Liver (tissue), 3 donors: ENCODE measurements around the gene EEF1A1.

Experiments
- CTCF ChIP-seq: fragments of 150-350 bp; IDR thresholded peaks from 2 replicates; pipeline ENCODE4 v1.5.1; 2017; ENCODE audit warnings: improper control_type of control experiment, low read depth, low read length; ENCODE audit not compliant: missing input control
- FOXA1 ChIP-seq: IDR thresholded peaks from 2 replicates; pipeline ENCODE4 v1.6.1; 2016; ENCODE audit warnings: antibody characterized with exemption
- GABPA ChIP-seq, 2 donors: IDR thresholded peaks in 1 of 2; conservative IDR thresholded peaks in 1 of 2; 2 replicates each; pipeline ENCODE4 v1.6.1; 2016; ENCODE audit warnings: antibody characterized with exemption in 2 of 2, mild to moderate bottlenecking in 1 of 2, moderate library complexity in 1 of 2
- YY1 ChIP-seq: IDR thresholded peaks from 2 replicates; pipeline ENCODE4 v1.6.1; 2016; ENCODE audit warnings: antibody characterized with exemption, mild to moderate bottlenecking
- donor health status: healthy.
- donor health status: healthy.

DNA sequence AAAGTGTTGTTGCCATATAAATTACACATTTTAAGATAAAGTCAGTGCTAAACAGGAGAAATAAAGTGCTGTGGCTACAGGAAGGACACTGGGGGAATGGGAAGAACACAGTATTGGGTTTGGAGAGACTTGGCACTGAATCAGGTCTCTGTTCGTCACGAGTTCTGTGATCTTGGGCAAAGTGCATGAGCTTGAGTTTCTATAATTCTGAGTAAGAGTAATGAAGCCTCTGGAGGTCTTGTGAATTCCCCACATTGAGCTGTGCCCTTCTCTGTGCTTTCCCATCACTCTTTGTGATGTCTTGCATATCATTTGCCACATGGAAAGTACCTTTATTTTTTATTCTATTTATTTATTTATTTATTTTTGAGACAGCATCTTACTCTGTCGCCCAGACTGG is 16.8 kb upstream of the EEF1A1 start:
- no peak for TF ChIP-seq FOXA1
- no peak for TF ChIP-seq CTCF
- no peak for TF ChIP-seq YY1
- no peak for TF ChIP-seq GABPA (IDR thresholded peaks at IDR 0.05 in 1 of 2, conservative IDR thresholded peaks at IDR 0.05 in 1 of 2)
